Osteoblast (primary cell): ENCODE results near the gene SMG7. TPM values are rescaled to one million over a fixed set of nuclear protein-coding genes. Genes with fewer than 3 reads are reported as not detected.

Experiments
- DNase-seq: peaks from one replicate; pipeline ENCODE4 v3.0.0; 2011; ENCODE audit warnings: low spot score, mixed read lengths; ENCODE audit not compliant: insufficient read length; ENCODE audit errors: missing footprints
- H2AFZ ChIP-seq: 2 replicates; pipeline ENCODE4 v1.6.0; 2011; ENCODE audit warnings: mild to moderate bottlenecking, low read length
- H3K27ac ChIP-seq: 2 replicates; pipeline ENCODE4 v1.5.1; 2011; ENCODE audit warnings: mild to moderate bottlenecking, low read depth, low read length, moderate library complexity
- H3K27me3 ChIP-seq: 2 replicates; pipeline ENCODE4 v1.6.0; 2012; ENCODE audit warnings: mild to moderate bottlenecking, control low read depth, inconsistent platforms, low read length, moderate library complexity; ENCODE audit not compliant: insufficient read depth
- H3K36me3 ChIP-seq: 2 replicates; pipeline ENCODE4 v1.5.1; 2011; ENCODE audit warnings: mild to moderate bottlenecking, low read length, control low read depth, moderate library complexity; ENCODE audit not compliant: insufficient read depth
- H3K4me1 ChIP-seq: 2 replicates; pipeline ENCODE4 v1.5.1; 2011; ENCODE audit warnings: mild to moderate bottlenecking, low read length, control low read depth, moderate library complexity; ENCODE audit not compliant: insufficient read depth
- H3K4me2 ChIP-seq: 2 replicates; pipeline ENCODE4 v1.6.0; 2011; ENCODE audit warnings: mild to moderate bottlenecking, low read length; ENCODE audit not compliant: insufficient read depth
- H3K4me3 ChIP-seq: fragments of 200-600 bp; sonication (generic); 3 replicates; pipeline ENCODE4 v1.5.1; 2012; ENCODE audit warnings: mild to moderate bottlenecking, low read length, inconsistent platforms; ENCODE audit not compliant: insufficient read depth
- H3K79me2 ChIP-seq: 2 replicates; pipeline ENCODE4 v1.6.0; 2012; ENCODE audit warnings: mild to moderate bottlenecking, low read length, control low read depth, inconsistent platforms; ENCODE audit not compliant: insufficient read depth
- H3K9me3 ChIP-seq: 2 replicates; pipeline ENCODE4 v1.5.1; 2011; ENCODE audit warnings: low read depth, low read length, control low read depth
- H4K20me1 ChIP-seq: 2 replicates; pipeline ENCODE4 v1.6.0; 2012; ENCODE audit warnings: mild to moderate bottlenecking, low read length, control low read depth; ENCODE audit not compliant: insufficient read depth
- CTCF ChIP-seq: IDR thresholded peaks from 2 replicates; pipeline ENCODE4 v1.5.1; 2011; ENCODE audit warnings: mild to moderate bottlenecking, low read depth, low read length, moderate library complexity; ENCODE audit errors: extremely low read depth
- total RNA-seq: library from RNA; depleted of rRNA; stranded (reverse); fragments of >200 nt; gene quantifications from 2 replicates; pipeline ENCODE4 v1.2.3, GENCODE V29; 2012

SMG7 gene
- total RNA-seq, 1 donor, result 25.0 TPM

- peaks cover 14% of the 10 kb centered on the region for H3K4me1 ChIP-seq
Observed at GRCh38 chr1:183508694-183509093, 36.4 kb downstream of the SMG7 start.

GRCh38 chr1:183512450-183512849, 40.2 kb downstream of the SMG7 start:
- no peak overlapping the region for H3K4me2 ChIP-seq
- H3K4me3 ChIP-seq, result no peak overlapping the region
- peaks cover 47% of the 10 kb centered on the region for H3K79me2 ChIP-seq
- no peaks in the 10 kb centered on the region for H3K9me3 ChIP-seq
- no peak for DNase-seq
- H3K36me3 ChIP-seq, result peaks cover under 1% of the 10 kb centered on the region
- TF ChIP-seq CTCF, result no peak
- H3K4me1 ChIP-seq, result peaks cover 20% of the 10 kb centered on the region
- H2AFZ ChIP-seq, result no peak overlapping the region
- H3K27me3 ChIP-seq, result no peaks in the 10 kb centered on the region
- peaks cover 7% of the 10 kb centered on the region for H4K20me1 ChIP-seq
- no peak overlapping the region for H3K27ac ChIP-seq

More at GRCh38 chr1:183508694-183509093, 36.4 kb downstream of the SMG7 start:
- H3K4me3 ChIP-seq, result no peak overlapping the region
- no peaks in the 10 kb centered on the region for H3K9me3 ChIP-seq
- peaks cover 24% of the 10 kb centered on the region for H4K20me1 ChIP-seq
- H3K36me3 ChIP-seq, result no peaks in the 10 kb centered on the region
- no peak overlapping the region for H2AFZ ChIP-seq
- H3K27ac ChIP-seq, result no peak overlapping the region
- no peak for DNase-seq
- H3K27me3 ChIP-seq, result no peaks in the 10 kb centered on the region
- no peak overlapping the region for H3K4me2 ChIP-seq
- H3K79me2 ChIP-seq, result peaks cover 69% of the 10 kb centered on the region
- no peak for TF ChIP-seq CTCF

- Histone ChIP-seq H3K4me3 (no peak overlapping the region), H3K9me3 (no peaks in the 10 kb centered on the region), H4K20me1 (peaks cover 3% of the 10 kb centered on the region), H3K79me2 (peaks cover 33% of the 10 kb centered on the region), H2AFZ (no peak overlapping the region), H3K36me3 (peaks cover 7% of the 10 kb centered on the region), H3K27me3 (no peaks in the 10 kb centered on the region), H3K27ac (peak overlapping the region; percentile 41), H3K4me1 (peaks cover 28% of the 10 kb centered on the region), H3K4me2 (no peak overlapping the region)
- TF ChIP-seq CTCF, result no peak
- DNase-seq, result no peak
Observed at GRCh38 chr1:183514235-183514634, 41.9 kb downstream of the SMG7 start.

DNA sequence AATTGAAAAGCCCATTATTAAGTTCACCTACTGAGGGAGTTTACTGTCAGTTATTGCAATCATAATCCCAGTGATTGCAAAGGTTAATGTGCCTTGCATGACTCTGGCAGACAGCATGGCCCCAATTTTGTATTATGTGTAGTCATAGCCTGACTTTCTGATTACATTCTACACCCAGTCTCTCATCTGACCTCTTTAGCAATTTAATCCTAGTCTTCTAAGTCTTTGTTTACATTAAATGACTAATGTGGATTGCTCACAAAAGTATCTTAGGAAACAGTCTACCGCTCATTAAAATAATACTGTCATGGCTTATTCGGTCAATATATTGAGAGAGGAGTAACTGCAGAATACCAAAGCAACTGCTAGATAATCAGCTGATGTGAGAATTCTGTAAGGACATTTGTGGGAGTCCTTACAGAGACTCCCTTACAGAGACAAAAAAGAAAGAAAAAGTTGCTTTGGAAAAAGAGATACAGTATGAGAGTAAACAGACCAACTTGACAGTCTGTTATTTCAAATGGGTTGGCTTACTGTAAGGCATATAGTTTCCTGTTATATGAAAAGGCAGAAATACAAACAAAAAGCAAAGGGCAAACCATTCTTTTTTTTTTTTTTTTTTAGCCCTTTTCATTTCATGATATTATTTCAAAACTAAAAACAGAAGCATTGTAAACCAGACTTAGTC, 42.8 kb downstream of the SMG7 start:
- peak; percentile 85 for DNase-seq
- Histone ChIP-seq H2AFZ (no peak overlapping the region), H3K36me3 (peaks cover 7% of the 10 kb centered on the region), H3K4me1 (peaks cover 28% of the 10 kb centered on the region), H3K4me2 (peak overlapping the region; percentile 49), H3K27ac (peak overlapping the region; percentile 67), H3K4me3 (no peak overlapping the region), H3K27me3 (no peaks in the 10 kb centered on the region), H3K79me2 (peaks cover 27% of the 10 kb centered on the region), H4K20me1 (peaks cover 3% of the 10 kb centered on the region), H3K9me3 (no peaks in the 10 kb centered on the region)
- TF ChIP-seq CTCF, result no peak
